Cardiac muscle cell (in vitro differentiated cells and primary cell): Measurements from ENCODE around the gene PHLDB3. TPM values are rescaled to one million over a fixed set of nuclear protein-coding genes. Genes with fewer than 3 reads are reported as not detected.
A peak's percentile ranks its signal among the peaks of the same experiment; 100 is the strongest.

Experiments used
- DNase-seq, 2 donors: peaks; one replicate each; pipeline versions ENCODE4 v3.0.0 to v3.0.0-alpha.2; 2010 to 2017; ENCODE audit warnings: low read depth in 1 of 2, low spot score in 1 of 2
- H3K27ac ChIP-seq: fragments of 200-600 bp; sonication (generic); 2 replicates; pipeline ENCODE4 v1.5.1; 2016
- H3K27me3 ChIP-seq: fragments of 200-600 bp; sonication (generic); 2 replicates; pipeline ENCODE4 v1.6.0; 2016; ENCODE audit warnings: control low read depth
- H3K36me3 ChIP-seq: fragments of 200-600 bp; sonication (generic); 2 replicates; pipeline ENCODE4 v1.5.1; 2016; ENCODE audit warnings: control low read depth
- H3K4me1 ChIP-seq: fragments of 200-600 bp; sonication (generic); 2 replicates; pipeline ENCODE4 v1.8.1; 2017; ENCODE audit warnings: low read depth, mild to moderate bottlenecking, mixed run types
- H3K4me3 ChIP-seq: fragments of 200-600 bp; sonication (generic); 2 replicates; pipeline ENCODE4 v1.5.1; 2016; ENCODE audit warnings: mild to moderate bottlenecking
- H3K9me3 ChIP-seq: fragments of 200-600 bp; sonication (generic); 2 replicates; pipeline ENCODE4 v1.5.1; 2017; ENCODE audit warnings: low read depth, mild to moderate bottlenecking, control low read depth
- polyA plus RNA-seq: library from polyadenylated mRNA; unstranded; fragments of >200 nt; fragmentation: Nextera tagmentation; extraction: Ambion mirVana; gene quantifications from 2 replicates; pipeline ENCODE4 v1.2.1, GENCODE V29; 2016
- total RNA-seq: library from RNA; depleted of rRNA; stranded (reverse); fragments of >200 nt; gene quantifications from 2 replicates; pipeline ENCODE4 v1.2.3, GENCODE V29; 2016
- TF ChIP-seq, protein P1 (sequence below): IDR thresholded peaks from 2 replicates; pipeline ENCODE4 v1.5.1; 2012; ENCODE audit warnings: low read depth, mild to moderate bottlenecking, low read length

Gene PHLDB3
- total and polyA plus RNA-seq, 2 experiments from 2014 or later = 11.2 to 45.9 TPM

GRCh38 chr19:43474487-43474886 is 30.1 kb downstream of the PHLDB3 start:
- Histone ChIP-seq H3K4me1 (no peaks in the 10 kb centered on the region), H3K27ac (no peak overlapping the region), H3K9me3 (no peaks in the 10 kb centered on the region), H3K36me3 (no peaks in the 10 kb centered on the region), H3K4me3 (peak overlapping the region; percentile 5), H3K27me3 (no peaks in the 10 kb centered on the region)
- TF ChIP-seq, protein P1, sequence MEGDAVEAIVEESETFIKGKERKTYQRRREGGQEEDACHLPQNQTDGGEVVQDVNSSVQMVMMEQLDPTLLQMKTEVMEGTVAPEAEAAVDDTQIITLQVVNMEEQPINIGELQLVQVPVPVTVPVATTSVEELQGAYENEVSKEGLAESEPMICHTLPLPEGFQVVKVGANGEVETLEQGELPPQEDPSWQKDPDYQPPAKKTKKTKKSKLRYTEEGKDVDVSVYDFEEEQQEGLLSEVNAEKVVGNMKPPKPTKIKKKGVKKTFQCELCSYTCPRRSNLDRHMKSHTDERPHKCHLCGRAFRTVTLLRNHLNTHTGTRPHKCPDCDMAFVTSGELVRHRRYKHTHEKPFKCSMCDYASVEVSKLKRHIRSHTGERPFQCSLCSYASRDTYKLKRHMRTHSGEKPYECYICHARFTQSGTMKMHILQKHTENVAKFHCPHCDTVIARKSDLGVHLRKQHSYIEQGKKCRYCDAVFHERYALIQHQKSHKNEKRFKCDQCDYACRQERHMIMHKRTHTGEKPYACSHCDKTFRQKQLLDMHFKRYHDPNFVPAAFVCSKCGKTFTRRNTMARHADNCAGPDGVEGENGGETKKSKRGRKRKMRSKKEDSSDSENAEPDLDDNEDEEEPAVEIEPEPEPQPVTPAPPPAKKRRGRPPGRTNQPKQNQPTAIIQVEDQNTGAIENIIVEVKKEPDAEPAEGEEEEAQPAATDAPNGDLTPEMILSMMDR = no peak
- no peak for DNase-seq

DNA sequence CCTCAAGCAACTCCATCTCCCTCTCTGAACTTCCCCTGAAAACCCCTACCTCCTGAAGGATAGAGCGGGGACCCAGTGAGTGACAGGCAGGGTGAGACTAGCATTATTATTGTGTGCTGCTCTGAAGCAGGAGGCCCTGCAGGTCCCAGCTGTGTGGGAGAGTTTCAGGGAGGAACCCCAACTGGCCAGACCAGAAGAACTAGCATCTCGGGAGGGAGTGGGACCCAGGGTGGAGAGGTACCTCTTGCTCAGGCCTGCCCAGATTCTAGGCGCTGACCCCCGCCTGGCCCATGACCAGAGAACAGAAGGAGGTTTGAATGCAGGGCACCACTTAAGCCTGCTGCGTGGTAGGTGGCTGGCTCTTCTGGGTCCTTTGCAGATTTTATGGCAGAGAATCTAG is 33.5 kb downstream of the PHLDB3 start:
- Histone ChIP-seq H3K27me3 (peaks cover 1% of the 10 kb centered on the region), H3K36me3 (no peaks in the 10 kb centered on the region), H3K4me1 (no peaks in the 10 kb centered on the region), H3K9me3 (no peaks in the 10 kb centered on the region), H3K27ac (no peak overlapping the region), H3K4me3 (no peak overlapping the region)
- DNase-seq = no peak
- TF ChIP-seq, protein P1 = no peak

GRCh38 chr19:43470288-43470687 is 34.3 kb downstream of the PHLDB3 start:
- Histone ChIP-seq H3K4me3 (no peak overlapping the region), H3K9me3 (no peaks in the 10 kb centered on the region), H3K27ac (no peak overlapping the region), H3K36me3 (no peaks in the 10 kb centered on the region), H3K27me3 (peaks cover 9% of the 10 kb centered on the region), H3K4me1 (no peaks in the 10 kb centered on the region)
- peak in 1 of 2 donors; percentile 7 for DNase-seq
- TF ChIP-seq, protein P1 = no peak

GRCh38 chr19:43469160-43469480 is 35.4 kb downstream of the PHLDB3 start:
- Histone ChIP-seq H3K4me1 (no peaks in the 10 kb centered on the region), H3K36me3 (no peaks in the 10 kb centered on the region), H3K27me3 (peaks cover 12% of the 10 kb centered on the region), H3K27ac (no peak overlapping the region), H3K4me3 (no peak overlapping the region), H3K9me3 (no peaks in the 10 kb centered on the region)
- DNase-seq = no peak
- TF ChIP-seq, protein P1 = no peak

GRCh38 chr19:43468354-43469159 is 36.0 kb downstream of the PHLDB3 start:
- peaks cover 12% of the 10 kb centered on the region for H3K27me3 ChIP-seq

More at GRCh38 chr19:43468354-43469159, 36.0 kb downstream of the PHLDB3 start:
- no peak for DNase-seq
- Histone ChIP-seq H3K36me3 (no peaks in the 10 kb centered on the region), H3K4me3 (no peak overlapping the region), H3K4me1 (no peaks in the 10 kb centered on the region), H3K27ac (no peak overlapping the region), H3K9me3 (no peaks in the 10 kb centered on the region)
- TF ChIP-seq, protein P1 = no peak
